Left forelimb (tissue), 1 donor: ENCODE measurements around the gene ASTN2.

Source experiments
- DNase-seq: peaks from one replicate; pipeline ENCODE4 v3.0.0-alpha.2; 2018; ENCODE audit warnings: low spot score

Gene ASTN2

GRCh38 chr9:116504893-116505480 is 909.9 kb downstream of the ASTN2 start:
- DNase-seq, result no peak

- no peak for DNase-seq
These were observed 910.8 kb downstream of the ASTN2 start for GRCh38 chr9:116504081-116504480.

GRCh38 chr9:116502746-116503145 is 912.1 kb downstream of the ASTN2 start:
- no peak for DNase-seq

GRCh38 chr9:116501871-116502270 is 913.0 kb downstream of the ASTN2 start:
- DNase-seq, result no peak

- no peak for DNase-seq
These were observed 914.6 kb downstream of the ASTN2 start for GRCh38 chr9:116499986-116500871.

- no peak for DNase-seq
These were observed 915.4 kb downstream of the ASTN2 start for GRCh38 chr9:116499434-116499833.

- no peak for DNase-seq
These were observed 917.6 kb downstream of the ASTN2 start for GRCh38 chr9:116497095-116497890.

- DNase-seq, result no peak
These were observed 918.7 kb downstream of the ASTN2 start for GRCh38 chr9:116496167-116496566.

- DNase-seq, result no peak
These were observed 919.1 kb downstream of the ASTN2 start for GRCh38 chr9:116495725-116496124.

GRCh38 chr9:116494815-116495634 is 919.8 kb downstream of the ASTN2 start:
- no peak for DNase-seq

- DNase-seq, result no peak
These were observed 921.5 kb downstream of the ASTN2 start for GRCh38 chr9:116493183-116493860.

- DNase-seq, result no peak
These were observed 923.2 kb downstream of the ASTN2 start for GRCh38 chr9:116491659-116492058.

GRCh38 chr9:116491219-116491618 is 923.6 kb downstream of the ASTN2 start:
- DNase-seq, result no peak

- DNase-seq, result no peak
These were observed 924.5 kb downstream of the ASTN2 start for GRCh38 chr9:116490321-116490720.

GRCh38 chr9:116488373-116488772 is 926.5 kb downstream of the ASTN2 start:
- no peak for DNase-seq

- no peak for DNase-seq
These were observed 930.3 kb downstream of the ASTN2 start for GRCh38 chr9:116484492-116485061.

GRCh38 chr9:116483622-116484491 is 931.0 kb downstream of the ASTN2 start:
- no peak for DNase-seq

- DNase-seq, result no peak
These were observed 932.1 kb downstream of the ASTN2 start for GRCh38 chr9:116482740-116483139.

- no peak for DNase-seq
These were observed 934.2 kb downstream of the ASTN2 start for GRCh38 chr9:116480700-116481099.

- DNase-seq, result no peak
These were observed 934.9 kb downstream of the ASTN2 start for GRCh38 chr9:116479967-116480366.
